Left ventricle myocardium superior (tissue), 1 donor: ENCODE results near the gene GALNT13. TPM values are rescaled to one million over a fixed set of nuclear protein-coding genes. Genes with fewer than 3 reads are reported as not detected.
A peak's percentile ranks its signal among the peaks of the same experiment; 100 is the strongest.

Experiments used
- ATAC-seq: fragments of 200-7000 bp; cut with Tn5 transposase; one replicate; pipeline ENCODE4 v1.9.1; 2020; ENCODE audit warnings: mild to moderate bottlenecking, moderate library complexity
- DNase-seq: peaks from one replicate; pipeline ENCODE4 v3.0.0-alpha.2; 2020
- intact Hi-C: fragments of 100-400 bp; cut with micrococcal nuclease; formaldehyde crosslinking; loops from one replicate; pipeline ENCODE4 v1.11.0; 2022
- long read RNA-seq: library from polyadenylated mRNA; unstranded; transcript quantifications from one replicate; pipeline ENCODE4 v2.0.0, GENCODE V29; 2021
- total RNA-seq: library from RNA; stranded (reverse); fragmentation: NEBNext Ultra II Directional; extraction: Animal tissue kit (Norgen Biotek cat#: 25700); gene quantifications from one replicate; pipeline ENCODE4 v1.2.1, GENCODE V29; 2021
- donor health status: DM: no; HTN: yes; CAD: no; lungs with severe emphysema.

The GALNT13 gene
- total RNA-seq = 0.15 TPM
- long read RNA-seq = 0 reads

DNA sequence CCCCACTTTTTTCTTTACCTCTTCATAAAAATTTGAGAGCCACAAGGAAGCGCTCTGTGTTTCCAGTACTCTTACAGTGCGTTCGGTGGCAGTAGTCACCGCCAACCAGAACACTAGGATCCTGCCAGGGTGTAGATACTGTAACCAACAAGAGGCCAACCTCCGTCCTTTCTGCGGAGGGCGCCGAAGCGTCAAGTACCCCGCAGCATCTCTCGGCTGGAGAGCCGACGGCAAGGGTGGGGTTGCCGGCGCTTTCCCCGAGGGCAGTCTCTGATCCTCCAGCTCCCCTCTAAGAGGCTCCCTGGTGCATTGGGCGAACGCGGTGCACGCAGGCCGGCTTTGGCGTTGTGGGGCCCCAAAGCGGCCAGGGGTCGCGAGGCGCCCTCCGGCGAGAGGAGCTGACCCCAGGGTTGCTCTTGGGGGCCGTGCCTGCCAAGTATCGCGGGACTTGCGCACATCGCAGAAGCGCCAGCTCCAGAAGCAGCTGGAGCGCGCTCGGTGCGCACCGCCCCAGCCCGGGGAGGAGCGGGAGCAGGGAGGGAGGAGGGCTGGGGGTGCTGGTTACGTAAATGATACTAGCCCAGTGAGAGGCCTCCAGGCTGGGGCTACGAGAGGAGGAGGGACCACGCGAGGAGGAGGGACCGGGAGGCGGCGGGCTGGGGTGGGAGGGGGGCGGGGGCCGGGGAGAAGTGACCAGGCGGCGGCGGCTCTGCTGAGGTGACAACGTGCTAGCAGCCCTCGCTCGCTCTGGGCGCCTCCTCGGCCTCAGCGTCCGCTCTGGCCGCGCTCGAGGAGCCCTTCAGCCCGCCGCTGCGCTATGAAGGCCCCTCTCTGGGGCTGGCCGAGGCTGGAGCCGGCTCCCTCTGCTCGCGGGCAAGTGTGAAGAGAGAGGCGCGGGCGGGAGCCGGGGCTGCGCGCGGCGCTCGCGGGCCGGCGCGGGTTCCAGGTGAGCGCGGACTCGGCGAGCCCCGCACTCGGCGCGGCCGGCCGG, at the start of gene GALNT13:
Gene GALNT13, plus strand, starts transcription at position 692 of the 991 bp plus-strand sequence.
- peak; percentile 84 for ATAC-seq
- intact Hi-C loops = no loop called here
- peak; percentile 58 for DNase-seq

DNA sequence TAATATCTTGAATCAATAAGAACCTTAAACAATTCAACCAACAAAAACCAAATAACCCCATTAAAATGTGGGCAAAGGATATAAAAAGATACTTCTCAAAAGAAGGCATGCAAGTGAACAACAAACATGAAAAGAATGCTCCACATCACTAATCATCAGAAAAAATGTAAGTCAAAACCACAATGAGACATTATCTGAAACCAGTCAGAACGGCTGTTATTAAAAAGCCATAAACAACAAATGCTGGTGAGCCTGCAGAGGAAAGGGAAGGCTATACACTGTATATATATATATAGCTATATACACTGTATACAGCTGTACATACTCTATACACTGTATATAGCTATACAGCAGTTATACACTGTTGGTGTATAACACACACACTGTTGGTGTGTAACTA, 47.8 kb upstream of the GALNT13 start:
- no peak for DNase-seq
- intact Hi-C loops = no loop called here
- ATAC-seq = no peak

DNA sequence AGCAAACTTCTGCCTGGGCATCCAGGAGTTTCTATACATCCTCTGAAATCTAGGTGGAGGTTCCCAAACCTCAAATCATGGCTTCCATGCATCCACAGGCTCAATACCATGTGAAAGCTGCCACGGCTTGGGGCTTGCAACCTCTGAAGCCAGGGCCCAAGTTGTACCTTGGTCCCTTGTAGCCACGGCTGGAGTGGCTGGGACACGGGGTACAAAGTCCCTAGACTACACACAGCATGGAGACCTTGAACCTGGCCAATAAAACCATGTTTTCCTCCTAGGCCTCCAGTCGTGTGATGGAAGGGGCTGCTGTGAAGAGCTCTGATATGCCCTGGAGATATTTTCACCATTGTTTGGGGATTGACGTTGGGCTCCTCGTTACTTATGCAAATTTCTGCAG, 43.4 kb upstream of the GALNT13 start:
- DNase-seq = no peak
- intact Hi-C loops = no loop called here
- ATAC-seq = no peak

- ATAC-seq (no peak), DNase-seq (no peak)
- intact Hi-C loops = no loop called here
Observed at GRCh38 chr2:153834662-153835061, 37.1 kb upstream of the GALNT13 start.

DNA sequence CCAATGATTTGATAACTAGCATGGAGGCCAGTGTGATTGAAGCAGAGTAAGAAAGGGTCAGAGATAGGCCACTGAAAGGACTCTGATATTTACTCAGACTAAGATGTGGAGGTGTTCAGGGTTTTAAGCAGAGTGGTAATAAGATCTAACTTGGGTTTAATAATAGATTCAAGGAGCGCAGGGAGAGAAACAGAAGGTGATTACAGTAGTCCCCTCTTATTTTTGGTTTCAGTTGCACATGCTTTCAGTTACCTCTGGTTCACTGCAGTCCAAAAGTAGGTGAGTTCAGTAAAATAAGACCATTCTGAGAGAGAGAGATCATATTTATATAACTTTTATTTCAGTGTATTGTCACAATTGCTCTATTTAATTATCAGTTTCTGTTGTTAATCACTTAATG, 13.5 kb upstream of the GALNT13 start:
- DNase-seq (no peak), ATAC-seq (no peak)
- intact Hi-C loops = no loop called here

GRCh38 chr2:153864022-153864421, 7.7 kb upstream of the GALNT13 start:
- no peak for DNase-seq
- intact Hi-C loops = no loop called here
- ATAC-seq = no peak

DNA sequence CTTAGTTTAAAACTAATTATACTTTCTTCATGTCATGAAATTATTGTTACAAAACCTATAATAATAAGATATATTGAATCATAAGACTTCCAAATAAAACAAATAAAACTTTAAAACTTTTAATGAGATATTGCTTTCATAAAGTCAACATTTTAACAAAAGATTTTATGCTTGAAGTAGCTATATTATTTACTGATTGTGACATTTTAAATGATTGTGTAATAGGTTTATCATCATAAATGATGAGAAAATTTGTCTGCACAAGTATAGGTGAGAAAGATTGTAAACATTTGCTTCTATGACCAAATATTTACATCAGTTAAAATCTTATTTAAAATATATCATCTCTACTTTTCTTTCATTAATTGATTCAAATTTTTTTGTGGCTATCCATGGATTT, 5.1 kb upstream of the GALNT13 start:
- DNase-seq (no peak), ATAC-seq (no peak)
- intact Hi-C loops = no loop called here

DNA sequence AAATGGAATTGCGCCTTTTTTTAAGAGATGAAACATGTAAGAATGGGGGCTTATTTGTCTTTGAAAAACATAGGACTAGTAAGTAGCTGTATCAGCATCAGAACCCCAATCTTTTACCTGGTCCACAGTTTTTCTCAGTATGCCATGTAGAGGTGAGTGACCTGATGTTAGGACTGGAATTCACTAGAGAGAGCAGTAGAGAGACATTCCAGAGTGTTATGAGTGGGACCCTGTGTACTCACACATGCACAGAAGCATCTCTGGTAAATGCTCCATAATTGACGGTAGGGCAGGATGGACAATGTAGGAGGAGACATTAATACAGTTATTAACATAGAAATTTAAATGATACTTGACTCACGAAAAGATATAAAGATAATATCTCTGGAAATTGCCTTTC, 1.4 kb upstream of the GALNT13 start:
- DNase-seq = no peak
- intact Hi-C loops = no loop called here
- no peak for ATAC-seq

DNA sequence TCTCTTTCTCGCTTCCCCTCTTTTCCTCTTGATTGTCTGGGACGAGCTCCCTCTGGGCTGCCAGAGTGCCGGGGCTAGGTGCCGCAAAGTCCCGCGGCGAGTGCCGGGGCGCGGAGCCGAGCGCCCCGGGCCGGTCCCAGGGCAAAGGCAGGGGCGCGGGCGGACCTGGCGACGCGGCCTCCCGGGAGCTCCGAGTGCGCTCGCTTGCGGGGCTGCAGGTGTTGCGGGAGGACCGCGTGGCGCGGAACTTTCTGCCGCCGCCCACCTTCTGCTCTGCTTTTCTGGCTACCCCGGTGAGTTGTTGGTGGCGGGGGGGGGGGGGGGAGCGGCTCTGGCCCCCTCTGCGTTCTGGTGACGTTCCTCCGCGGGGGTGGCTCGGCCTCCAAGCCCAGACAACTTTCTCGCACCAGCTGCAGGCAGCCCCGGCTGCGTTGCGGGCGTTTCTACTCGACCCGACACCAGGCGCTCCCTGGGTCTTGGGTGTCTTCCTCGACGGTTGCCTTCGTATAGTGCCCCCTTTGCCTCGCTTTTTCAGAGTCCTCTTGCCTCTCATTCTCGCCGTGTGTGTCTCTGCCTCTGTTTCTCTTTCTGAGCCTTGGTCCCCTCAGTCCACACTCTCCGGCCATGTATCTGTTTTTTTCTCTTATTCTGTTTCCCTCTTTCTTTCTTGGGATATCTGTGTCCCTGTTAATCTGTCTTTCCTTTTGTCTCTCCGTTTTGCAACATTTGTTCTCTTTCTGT, 759 bp downstream of the GALNT13 start:
- no peak for DNase-seq
- intact Hi-C loops = no loop called here

DNA sequence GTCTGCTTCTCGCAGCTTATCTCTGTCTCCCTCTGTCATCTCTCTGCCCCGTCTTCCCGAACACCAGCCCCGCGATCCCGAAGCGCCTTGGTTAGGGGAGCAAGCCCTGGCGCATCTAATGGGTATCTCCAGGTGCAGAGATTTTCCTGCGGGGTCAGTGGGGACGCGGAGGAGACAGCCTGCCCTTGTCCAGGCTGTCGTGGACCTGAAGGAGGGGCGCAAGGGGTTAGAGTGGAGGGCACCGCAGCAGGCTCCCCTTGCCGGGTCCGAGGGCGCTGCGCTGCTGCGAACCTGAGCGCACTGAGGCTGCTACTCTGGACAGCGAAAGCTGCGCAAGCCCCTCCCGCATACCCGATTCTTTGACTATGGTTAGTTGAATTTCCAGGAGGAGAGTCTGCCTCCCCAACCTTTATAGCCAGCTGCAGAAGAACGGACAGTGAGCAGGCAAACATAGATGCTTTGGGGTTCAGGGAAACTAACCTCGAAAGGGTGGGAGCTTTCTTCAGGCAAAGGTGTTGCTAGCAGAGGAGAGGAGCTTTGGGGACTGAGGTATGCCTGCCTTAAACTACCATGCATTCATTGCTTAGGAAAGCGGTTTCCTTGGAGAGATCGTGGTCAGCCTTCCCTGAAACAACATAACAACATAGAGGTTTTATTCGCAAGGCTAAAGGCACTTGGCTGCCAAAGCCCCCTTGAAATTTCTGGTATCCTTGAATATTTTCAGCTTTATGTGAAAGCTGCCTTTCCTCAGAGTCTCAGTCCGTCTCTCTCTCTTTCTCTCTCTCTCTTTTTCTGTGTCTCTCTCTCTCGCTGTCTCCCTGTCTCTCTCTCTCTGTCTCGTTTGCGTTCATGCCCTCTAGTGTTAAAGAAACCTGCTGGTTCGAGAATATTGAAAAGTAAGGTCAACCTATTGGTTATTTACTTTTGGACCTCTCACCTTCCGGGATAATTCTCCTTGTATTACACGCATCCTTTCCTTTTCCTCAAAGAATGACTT, 1.6 kb downstream of the GALNT13 start:
- DNase-seq = no peak
- ATAC-seq = no peak
- intact Hi-C loops = no loop called here

More for the DNA sequence above, 759 bp downstream of the GALNT13 start:
- no peak for ATAC-seq

GRCh38 chr2:153875801-153876466, 4.2 kb downstream of the GALNT13 start:
- DNase-seq (no peak), ATAC-seq (no peak)
- intact Hi-C loops = no loop called here

GRCh38 chr2:153880926-153881325, 9.2 kb downstream of the GALNT13 start:
- intact Hi-C loops = no loop called here
- no peak for ATAC-seq

GRCh38 chr2:153886833-153887232, 15.1 kb downstream of the GALNT13 start:
- intact Hi-C loops = no loop called here
- no peak for ATAC-seq
- DNase-seq = no peak

More at GRCh38 chr2:153880926-153881325, 9.2 kb downstream of the GALNT13 start:
- DNase-seq = no peak

- no peak for ATAC-seq
- intact Hi-C loops = no loop called here
- no peak for DNase-seq
Observed at GRCh38 chr2:153890576-153890975, 18.9 kb downstream of the GALNT13 start.

GRCh38 chr2:153891051-153891450, 19.3 kb downstream of the GALNT13 start:
- intact Hi-C loops = no loop called here
- DNase-seq = no peak
- no peak for ATAC-seq

- intact Hi-C loops = no loop called here
- ATAC-seq = no peak
- DNase-seq = peak; percentile 8
Observed at GRCh38 chr2:153912798-153913396, 41.2 kb downstream of the GALNT13 start.

- intact Hi-C loops = no loop called here
- ATAC-seq (no peak), DNase-seq (no peak)
Observed at GRCh38 chr2:153917570-153917969, 45.8 kb downstream of the GALNT13 start.

GRCh38 chr2:153935511-153935910, 63.8 kb downstream of the GALNT13 start:
- DNase-seq (no peak), ATAC-seq (no peak)
- intact Hi-C loops = no loop called here
